GM12878 (cell line): ENCODE data around the gene LIN37.
A peak's percentile ranks its signal among the peaks of the same experiment; 100 is the strongest.

ENCODE experiments used
- NFYB ChIP-seq: IDR thresholded peaks from 2 replicates; pipeline ENCODE4 v1.6.1; 2011; ENCODE audit warnings: low read depth, mild to moderate bottlenecking, low read length, improper control_type of control experiment, moderate library complexity; ENCODE audit not compliant: insufficient read depth
- SUPT20H ChIP-seq: IDR thresholded peaks from 2 replicates; pipeline ENCODE4 v1.6.1; 2011; ENCODE audit warnings: low read depth, mild to moderate bottlenecking, low read length, moderate library complexity, borderline replicate concordance; ENCODE audit not compliant: control insufficient read depth

- TF ChIP-seq NFYB (peak; percentile 61; the same call in 1 of the 2 replicates), SUPT20H (no peak)
Measured at GRCh38 chr19:35704218-35704617, 44.2 kb upstream of the LIN37 start, which contains the start of gene ZBTB32.
